NCI-H226 (cell line): ENCODE data around the gene ZNF484.
"Not testable (repeated sequence)": the region's sequence is repeated elsewhere in the genome, so short reads cannot be mapped to it uniquely, and the experiment has no call there.

ENCODE experiments used
- DNase-seq: peaks from one replicate; pipeline ENCODE4 v3.0.0-alpha.2; 2015

Gene ZNF484

GRCh38 chr9:92877531-92878430 is at the start of gene ZNF484:
ZNF484 (minus strand) TSS chr9:92878038; CDS start chr9:92875029, 3,009 bp downstream.
- DNase-seq = peak; percentile 96

- DNase-seq = no peak
These were observed 42.6 kb upstream of the ZNF484 start for GRCh38 chr9:92920437-92920836.

GRCh38 chr9:92917176-92917800 is 39.5 kb upstream of the ZNF484 start:
- DNase-seq = no peak

DNA sequence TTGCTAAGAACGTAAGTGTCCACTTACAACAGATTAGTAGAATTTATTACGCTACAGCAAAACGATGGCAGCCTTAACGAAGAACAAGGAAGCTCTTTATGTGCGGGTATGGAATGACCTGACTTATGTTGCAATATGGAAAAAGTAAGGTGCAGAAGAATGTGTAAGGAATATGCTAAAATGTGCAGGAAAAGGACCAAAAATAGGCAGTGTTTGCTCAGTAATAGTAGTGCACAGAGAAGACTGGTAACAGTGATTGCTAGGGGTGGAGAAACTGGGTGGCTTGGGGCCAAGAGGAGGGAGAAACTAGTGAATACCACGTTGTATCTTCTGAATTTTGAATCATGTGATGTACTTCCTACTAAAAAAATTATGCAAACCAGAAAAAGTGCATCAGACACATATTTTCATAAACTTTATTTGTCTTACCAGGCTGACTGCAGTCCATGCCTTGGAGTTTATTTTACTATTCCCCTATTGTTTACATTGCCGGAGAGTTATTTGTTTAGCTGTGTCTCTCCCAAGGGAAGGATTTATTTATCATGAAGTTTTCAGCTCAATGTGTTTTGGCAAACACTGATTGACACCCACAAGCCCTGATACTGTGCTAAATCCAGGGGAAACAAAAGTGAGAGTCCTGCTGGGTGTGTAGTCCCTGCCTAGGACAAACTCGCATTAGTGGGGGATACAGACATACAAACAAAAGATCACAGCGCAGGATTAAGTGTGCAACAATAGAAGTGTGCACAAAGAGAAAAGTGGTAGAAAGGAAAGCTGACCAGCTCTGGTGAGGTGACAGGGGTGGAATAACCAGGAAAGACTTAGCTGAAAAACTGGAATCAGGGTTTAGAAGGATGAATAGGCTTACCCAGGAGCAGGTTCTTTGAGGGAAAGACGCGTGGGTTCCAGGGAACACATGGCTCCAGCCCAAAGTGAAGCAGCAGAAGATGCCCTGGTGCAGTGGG is 34.0 kb upstream of the ZNF484 start:
- DNase-seq = no peak

- not testable (repeated sequence) for DNase-seq
These were observed 27.3 kb upstream of the ZNF484 start for GRCh38 chr9:92905137-92905536.

DNA sequence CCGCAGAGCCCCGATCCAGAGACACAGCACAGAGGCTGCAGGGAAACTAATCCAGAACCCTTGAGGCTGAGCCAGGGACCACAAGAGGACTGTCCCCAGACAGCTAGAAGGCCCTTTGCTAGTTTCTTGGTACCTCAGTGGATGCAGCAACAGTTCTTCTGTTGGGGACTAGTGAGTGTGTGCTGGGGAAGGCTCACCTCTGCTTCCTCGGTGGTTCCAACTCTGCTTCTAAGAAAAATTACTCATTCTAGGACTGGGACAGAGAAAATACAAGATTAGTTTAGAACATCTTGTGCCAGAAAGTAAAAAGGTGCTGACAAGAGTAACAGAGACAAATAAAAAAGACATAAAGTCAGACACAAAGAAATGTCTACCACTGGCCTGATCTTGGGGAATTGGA is 19.5 kb upstream of the ZNF484 start:
- no peak for DNase-seq

GRCh38 chr9:92895812-92896436 is 18.1 kb upstream of the ZNF484 start:
- no peak for DNase-seq

- DNase-seq = no peak
These were observed 17.0 kb upstream of the ZNF484 start for GRCh38 chr9:92894711-92895362.

- not testable (repeated sequence) for DNase-seq
These were observed 16.2 kb upstream of the ZNF484 start for GRCh38 chr9:92893916-92894610.

GRCh38 chr9:92892276-92892675 is 14.4 kb upstream of the ZNF484 start:
- DNase-seq = not testable (repeated sequence)

- DNase-seq = no peak
These were observed 12.9 kb upstream of the ZNF484 start for GRCh38 chr9:92890761-92891160.

DNA sequence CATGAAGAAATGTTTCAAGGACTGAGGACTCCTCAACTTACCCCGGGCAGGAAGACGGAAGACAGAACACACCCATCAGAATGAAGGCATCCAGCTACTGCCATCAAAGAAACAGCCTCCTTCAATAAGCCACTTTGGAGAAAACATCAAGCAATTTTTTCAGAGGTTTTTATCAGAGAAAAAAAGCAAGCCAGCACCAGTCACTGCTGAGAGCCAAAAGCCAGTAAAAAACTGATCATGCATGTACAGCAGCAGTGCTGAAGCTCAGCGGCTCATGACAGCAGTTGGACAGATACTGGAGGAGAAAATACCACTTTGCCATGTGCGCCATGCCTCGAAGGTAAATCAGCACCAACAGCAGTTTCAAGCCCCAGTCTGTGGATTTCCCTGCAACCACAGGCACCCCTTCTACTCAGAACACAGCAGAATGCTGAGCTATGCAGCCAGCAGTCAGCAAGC is 10.1 kb upstream of the ZNF484 start:
- no peak for DNase-seq

- DNase-seq = not testable (repeated sequence)
These were observed 9.2 kb upstream of the ZNF484 start for GRCh38 chr9:92886846-92887610.

GRCh38 chr9:92883666-92884405 is 6.0 kb upstream of the ZNF484 start:
- DNase-seq = not testable (repeated sequence)

DNA sequence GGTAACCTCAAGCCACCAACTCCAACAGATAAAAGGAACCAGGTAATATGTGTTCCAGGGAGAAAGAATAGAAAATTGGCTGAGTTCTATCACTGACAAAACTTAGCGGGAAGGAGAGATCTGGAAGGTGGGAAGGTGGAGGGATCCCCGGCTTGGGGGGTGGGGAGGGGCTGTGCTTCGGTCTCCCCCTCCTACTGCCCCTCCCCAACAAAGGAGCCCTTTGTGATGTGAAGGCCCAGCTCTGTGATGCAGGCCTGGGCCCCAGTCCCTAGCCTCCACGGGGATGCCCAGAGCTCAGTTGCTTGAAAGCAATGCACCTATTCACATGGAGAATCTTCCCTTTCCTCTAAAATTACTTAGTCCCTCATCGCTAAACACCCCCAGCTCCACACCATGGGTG is 4.4 kb upstream of the ZNF484 start:
- no peak for DNase-seq

GRCh38 chr9:92875373-92875772 is 2.5 kb downstream of the ZNF484 start:
- DNase-seq = no peak

DNA sequence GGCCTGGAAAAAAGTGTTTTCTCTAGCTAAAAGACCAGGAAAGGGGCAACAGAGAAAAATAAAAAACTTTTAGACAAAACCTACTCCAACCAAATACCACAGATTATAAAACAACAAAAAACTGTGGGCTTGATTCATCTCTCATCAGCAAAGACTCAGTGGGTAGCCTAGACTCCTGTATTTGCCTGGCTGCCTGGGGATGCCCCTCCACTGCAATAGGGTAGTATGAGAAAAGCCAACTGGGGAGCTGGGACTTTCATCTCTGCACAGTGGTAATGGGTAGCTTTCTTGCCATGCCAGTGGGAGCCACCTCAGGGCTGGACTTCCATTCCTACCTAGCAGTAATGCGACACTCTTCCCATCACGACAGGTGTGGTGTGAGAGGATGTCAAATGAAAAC is 7.5 kb downstream of the ZNF484 start:
- DNase-seq = no peak

DNA sequence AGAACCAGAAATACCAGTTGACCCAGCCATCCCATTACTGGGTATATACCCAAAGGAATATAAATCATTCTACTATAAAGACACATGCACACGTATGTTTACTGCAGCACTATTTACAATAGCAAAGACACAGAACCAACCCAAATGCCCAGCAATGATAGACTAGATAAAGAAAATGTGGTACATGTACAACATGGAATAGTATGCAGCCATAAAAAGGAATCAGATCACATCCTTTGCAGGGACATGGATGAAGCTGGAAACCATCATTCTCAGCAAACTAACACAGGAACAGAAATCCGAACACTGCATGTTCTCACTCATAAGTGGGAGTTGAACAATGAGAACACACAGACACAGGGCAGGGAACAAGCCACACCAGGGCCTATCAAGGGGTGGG is 11.2 kb downstream of the ZNF484 start:
- not testable (repeated sequence) for DNase-seq

DNA sequence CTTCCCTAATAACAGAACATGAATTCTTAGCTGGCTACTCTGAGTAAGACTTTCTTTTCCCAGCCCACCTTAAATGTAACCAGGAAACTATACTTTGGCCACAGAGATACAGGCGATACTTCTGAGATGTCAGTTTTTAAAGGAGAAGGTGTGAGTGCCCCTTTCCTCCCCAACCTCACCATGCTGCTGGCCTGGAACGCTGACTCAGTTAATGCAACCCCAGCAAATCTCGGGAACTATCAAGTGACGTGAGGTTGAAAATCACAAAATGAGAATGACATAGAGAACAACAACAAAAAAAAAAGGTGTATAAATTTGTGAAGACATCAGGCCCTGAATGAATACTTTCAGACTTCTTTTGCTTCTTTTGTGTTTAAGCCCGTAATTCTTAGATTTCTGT is 13.7 kb downstream of the ZNF484 start:
- no peak for DNase-seq

GRCh38 chr9:92860867-92861266 is 17.0 kb downstream of the ZNF484 start:
- no peak for DNase-seq
